GM23338 (cell line): ENCODE results near the gene P2RY13. TPM values are rescaled to one million over a fixed set of nuclear protein-coding genes. Genes with fewer than 3 reads are reported as not detected.
A peak's percentile ranks its signal among the peaks of the same experiment; 100 is the strongest.

ENCODE experiments used
- ATAC-seq: fragments of 200-7000 bp; cut with Tn5 transposase; 3 replicates; pipeline ENCODE4 v1.9.1; 2020
- DNase-seq: peaks from one replicate; pipeline ENCODE4 v3.0.0-alpha.2; 2015; ENCODE audit warnings: low spot score
- H2AFZ ChIP-seq: fragments of 200-600 bp; sonication (generic); 2 replicates; pipeline ENCODE4 v1.8.0; 2016; ENCODE audit warnings: antibody characterized with exemption, mild to moderate bottlenecking, moderate library complexity
- H3F3A ChIP-seq: fragments of 200-600 bp; sonication (generic); replicated peaks from 2 replicates; pipeline ENCODE4 v1.8.0; 2017; ENCODE audit warnings: antibody characterized with exemption, mixed run types, low read depth
- H3K27ac ChIP-seq: fragments of 200-600 bp; sonication (generic); 2 replicates; pipeline ENCODE4 v1.6.1; 2016; ENCODE audit warnings: low read depth
- H3K27me3 ChIP-seq: fragments of 200-600 bp; sonication (generic); 2 replicates; pipeline ENCODE4 v1.8.0; 2016; ENCODE audit warnings: mild to moderate bottlenecking, mixed run types, moderate library complexity; ENCODE audit not compliant: insufficient read depth
- H3K36me3 ChIP-seq: fragments of 200-600 bp; sonication (generic); 2 replicates; pipeline ENCODE4 v1.8.0; 2016; ENCODE audit warnings: mild to moderate bottlenecking; ENCODE audit not compliant: insufficient read depth
- H3K4me1 ChIP-seq: fragments of 200-600 bp; sonication (generic); 2 replicates; pipeline ENCODE4 v1.8.0; 2016; ENCODE audit warnings: mild to moderate bottlenecking, moderate library complexity; ENCODE audit not compliant: insufficient read depth
- H3K4me2 ChIP-seq: fragments of 200-600 bp; sonication (generic); 2 replicates; pipeline ENCODE4 v1.7.1; 2017; ENCODE audit warnings: mixed run types
- H3K4me3 ChIP-seq: fragments of 200-600 bp; sonication (generic); 2 replicates; pipeline ENCODE4 v1.6.1; 2016; ENCODE audit warnings: mixed run types
- H3K79me2 ChIP-seq: fragments of 200-600 bp; sonication (generic); replicated peaks from 2 replicates; pipeline ENCODE4 v1.8.0; 2017; ENCODE audit warnings: mild to moderate bottlenecking; ENCODE audit not compliant: insufficient read depth
- H3K9me2 ChIP-seq: fragments of 200-600 bp; sonication (generic); 2 replicates; pipeline ENCODE4 v1.8.0; 2017; ENCODE audit not compliant: insufficient read depth
- H4K20me1 ChIP-seq: fragments of 200-600 bp; sonication (generic); replicated peaks from 2 replicates; pipeline ENCODE4 v1.8.0; 2017; ENCODE audit warnings: mild to moderate bottlenecking; ENCODE audit not compliant: insufficient read depth
- H3K27ac Mint-ChIP-seq: 2 replicates; pipeline ENCODE4 v1.8.0; 2020; ENCODE audit warnings: inconsistent platforms, mild to moderate bottlenecking, moderate library complexity, mixed read lengths
- H3K27me3 Mint-ChIP-seq: 3 replicates; pipeline ENCODE4 v1.8.0; 2022; ENCODE audit warnings: low read depth, mild to moderate bottlenecking, moderate library complexity, mixed read lengths, inconsistent platforms; ENCODE audit not compliant: insufficient read depth, poor library complexity
- H3K36me3 Mint-ChIP-seq: 3 replicates; pipeline ENCODE4 v1.8.0; 2021; ENCODE audit warnings: low read depth, mild to moderate bottlenecking, inconsistent platforms, moderate library complexity, mixed read lengths
- H3K4me1 Mint-ChIP-seq: 3 replicates; pipeline ENCODE4 v1.8.0; 2020; ENCODE audit warnings: mild to moderate bottlenecking, inconsistent platforms, mixed read lengths
- H3K4me3 Mint-ChIP-seq: 3 replicates; pipeline ENCODE4 v1.8.0; 2021; ENCODE audit warnings: moderate library complexity, mild to moderate bottlenecking, inconsistent platforms, mixed read lengths
- H3K9me3 Mint-ChIP-seq: 3 replicates; pipeline ENCODE4 v1.8.0; 2020; ENCODE audit warnings: moderate library complexity, mild to moderate bottlenecking, inconsistent platforms, mixed read lengths
- CREB1 ChIP-seq: fragments of 250-450 bp; sonication (Bioruptor Pico); IDR thresholded peaks from 2 replicates; pipeline ENCODE4 v1.5.0; 2020; ENCODE audit warnings: low read depth, mild to moderate bottlenecking, moderate library complexity
- CTCF ChIP-seq, 2 experiments: fragments of 200-600 bp in 1 of 2; sonication (generic) in 1 of 2; conservative IDR thresholded peaks; 2 replicates each; pipeline versions ENCODE4 v1.5.1 to v1.6.1; 2016 to 2017; ENCODE audit warnings: antibody characterized with exemption in 2 of 2, low read depth in 2 of 2, mild to moderate bottlenecking in 2 of 2, moderate library complexity in 1 of 2
- EZH2 ChIP-seq: fragments of 200-600 bp; sonication (generic); IDR thresholded peaks from one replicate; pipeline ENCODE4 v1.8.0; 2017; ENCODE audit warnings: antibody characterized with exemption, mild to moderate bottlenecking, low read depth; ENCODE audit not compliant: unreplicated experiment
- EZH2phosphoT487 ChIP-seq: fragments of 200-600 bp; sonication (generic); IDR thresholded peaks from one replicate; pipeline ENCODE4 v1.8.1; 2018; ENCODE audit warnings: antibody characterized with exemption; ENCODE audit not compliant: unreplicated experiment
- JUNB ChIP-seq: IDR thresholded peaks from one replicate; pipeline ENCODE4 v1.6.1; 2016; ENCODE audit warnings: antibody characterized with exemption; ENCODE audit not compliant: unreplicated experiment
- NANOG ChIP-seq: IDR thresholded peaks from 2 replicates; pipeline ENCODE4 v1.6.1; 2016; ENCODE audit warnings: antibody characterized with exemption, borderline replicate concordance
- STAT1 ChIP-seq: IDR thresholded peaks from one replicate; pipeline ENCODE4 v1.6.1; 2016; ENCODE audit warnings: antibody characterized with exemption; ENCODE audit not compliant: unreplicated experiment
- ZNF114 ChIP-seq: fragments of 250-450 bp; sonication (Bioruptor Pico); IDR thresholded peaks from 2 replicates; pipeline ENCODE4 v1.5.0; 2020; ENCODE audit warnings: mild to moderate bottlenecking, moderate library complexity
- ZNF331 ChIP-seq: fragments of 250-450 bp; sonication (Bioruptor Pico); IDR thresholded peaks from 2 replicates; pipeline ENCODE4 v1.5.0; 2020; ENCODE audit warnings: low read depth, mild to moderate bottlenecking, moderate library complexity
- polyA plus RNA-seq: library from polyadenylated mRNA; unstranded; fragments of >200 nt; fragmentation: Nextera tagmentation; extraction: Ambion mirVana; gene quantifications from 2 replicates; pipeline ENCODE4 v1.2.1, GENCODE V29; 2016
- total RNA-seq: library from RNA; depleted of rRNA; stranded (reverse); fragments of >200 nt; shearing (Covaris generic); gene quantifications from 2 replicates; pipeline ENCODE4 v1.2.3, GENCODE V29; 2014
- TF ChIP-seq, protein P1 (sequence below): IDR thresholded peaks from 2 replicates; pipeline ENCODE4 v1.6.1; 2016; ENCODE audit warnings: antibody characterized with exemption
- TF ChIP-seq, protein P2 (sequence below): fragments of 250-450 bp; sonication (Bioruptor Pico); IDR thresholded peaks from 2 replicates; pipeline ENCODE4 v1.5.0; 2020; ENCODE audit warnings: mild to moderate bottlenecking, moderate library complexity
- TF ChIP-seq, protein P3 (sequence below): IDR thresholded peaks from one replicate; pipeline ENCODE4 v1.6.1; 2018; ENCODE audit warnings: antibody characterized with exemption; ENCODE audit not compliant: unreplicated experiment

Gene P2RY13
- total and polyA plus RNA-seq, 2 experiments from 2014 or later = 0.68 TPM; not detected in 1

DNA sequence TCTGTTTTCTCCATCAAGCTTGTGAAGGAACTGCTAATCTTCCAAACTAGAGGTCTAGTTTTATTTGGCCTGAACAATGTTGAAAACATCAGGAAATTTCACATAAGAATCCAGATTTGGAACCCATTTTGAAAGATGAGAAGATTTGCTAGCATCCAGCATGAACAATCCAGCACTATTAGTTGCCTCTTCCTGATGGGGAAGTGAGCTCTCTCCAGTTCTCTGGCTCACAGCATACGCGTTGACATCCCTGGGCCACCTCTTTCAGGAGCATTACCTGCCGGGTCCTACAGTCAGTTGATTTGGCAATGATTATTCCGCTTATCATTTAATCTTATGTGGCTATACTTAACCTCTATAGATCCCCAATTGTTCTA lies 23.6 kb downstream of the P2RY13 start (continued):
- TF ChIP-seq CTCF (conservative IDR thresholded peaks at IDR 0.05; ENCODE audit: low read depth in 2 of 2) (no peak), STAT1 (no peak), EZH2 (no peak)

DNA sequence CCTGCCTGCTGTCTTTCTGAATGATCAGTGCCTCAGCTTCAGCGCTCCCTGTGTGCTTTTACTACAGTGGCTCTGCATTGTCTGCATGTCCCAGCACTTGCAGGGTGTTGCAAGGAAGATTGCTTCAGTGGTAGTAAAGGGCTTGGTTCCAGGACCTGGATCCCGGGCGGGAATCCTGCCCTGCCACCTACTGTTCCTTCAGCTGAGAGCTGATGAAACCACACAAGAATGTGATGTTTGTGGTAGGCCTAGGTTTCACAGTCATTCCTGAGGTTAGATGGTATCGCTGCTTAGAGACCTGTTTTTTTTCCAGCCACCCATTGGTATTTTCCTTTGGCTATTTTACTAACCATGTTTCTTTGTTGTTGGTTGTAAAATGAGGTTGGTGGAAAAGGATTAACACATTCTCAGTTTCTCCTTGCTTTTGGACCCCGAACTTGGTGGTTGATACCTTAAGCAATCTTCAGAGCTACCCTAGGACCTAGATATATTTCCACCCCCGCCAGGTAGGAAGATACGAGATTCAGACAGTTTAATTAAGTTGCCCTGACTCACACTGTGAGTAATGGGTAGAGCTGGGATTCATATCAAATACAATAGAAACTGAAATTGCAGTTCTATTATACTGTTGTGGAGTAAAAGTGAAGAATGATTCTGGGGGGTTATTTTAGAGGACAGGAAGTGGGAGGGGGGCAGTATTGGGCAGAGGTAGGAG lies 24.1 kb downstream of the P2RY13 start:
- peak; percentile 92 for ATAC-seq
- no peaks in the 10 kb centered on the region for H3K9me3 Mint-ChIP-seq
- H3K4me2 ChIP-seq = 0 out of 2 replicates have a peak overlapping the region, but pooled peaks have one; percentile 5
- no peaks in the 10 kb centered on the region for H3K36me3 ChIP-seq
- peak overlapping the region; percentile 61; the same call in 1 of the 2 replicates for H3K27ac ChIP-seq
- DNase-seq = peak; percentile 93
- no peaks in the 10 kb centered on the region for H3K9me2 ChIP-seq
- H3K4me3 ChIP-seq = no peak overlapping the region
- no peaks in the 10 kb centered on the region for H3K27me3 ChIP-seq
- no peak overlapping the region for H2AFZ ChIP-seq
- peaks cover 60% of the 10 kb centered on the region for H3K4me1 Mint-ChIP-seq
- peaks cover 2% of the 10 kb centered on the region for H3K27me3 Mint-ChIP-seq
- no peaks in the 10 kb centered on the region for H3K36me3 Mint-ChIP-seq
- peak overlapping the region; percentile 72; the same call in 1 of the 2 replicates for H3K27ac Mint-ChIP-seq
- no peaks in the 10 kb centered on the region for H4K20me1 ChIP-seq
- peaks cover 12% of the 10 kb centered on the region for H3K4me1 ChIP-seq
- peak overlapping the region; percentile 23; the same call in 1 of the 3 replicates for H3K4me3 Mint-ChIP-seq
- H3F3A ChIP-seq = no peaks in the 10 kb centered on the region
- H3K79me2 ChIP-seq = no peaks in the 10 kb centered on the region
- no peak for TF ChIP-seq EZH2phosphoT487
- no peak for TF ChIP-seq CREB1 (CRISPR knock-in tag)
- no peak for TF ChIP-seq JUNB
- TF ChIP-seq, protein P1, sequence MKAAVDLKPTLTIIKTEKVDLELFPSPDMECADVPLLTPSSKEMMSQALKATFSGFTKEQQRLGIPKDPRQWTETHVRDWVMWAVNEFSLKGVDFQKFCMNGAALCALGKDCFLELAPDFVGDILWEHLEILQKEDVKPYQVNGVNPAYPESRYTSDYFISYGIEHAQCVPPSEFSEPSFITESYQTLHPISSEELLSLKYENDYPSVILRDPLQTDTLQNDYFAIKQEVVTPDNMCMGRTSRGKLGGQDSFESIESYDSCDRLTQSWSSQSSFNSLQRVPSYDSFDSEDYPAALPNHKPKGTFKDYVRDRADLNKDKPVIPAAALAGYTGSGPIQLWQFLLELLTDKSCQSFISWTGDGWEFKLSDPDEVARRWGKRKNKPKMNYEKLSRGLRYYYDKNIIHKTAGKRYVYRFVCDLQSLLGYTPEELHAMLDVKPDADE = no peak
- no peak for TF ChIP-seq NANOG
- TF ChIP-seq, protein P2, sequence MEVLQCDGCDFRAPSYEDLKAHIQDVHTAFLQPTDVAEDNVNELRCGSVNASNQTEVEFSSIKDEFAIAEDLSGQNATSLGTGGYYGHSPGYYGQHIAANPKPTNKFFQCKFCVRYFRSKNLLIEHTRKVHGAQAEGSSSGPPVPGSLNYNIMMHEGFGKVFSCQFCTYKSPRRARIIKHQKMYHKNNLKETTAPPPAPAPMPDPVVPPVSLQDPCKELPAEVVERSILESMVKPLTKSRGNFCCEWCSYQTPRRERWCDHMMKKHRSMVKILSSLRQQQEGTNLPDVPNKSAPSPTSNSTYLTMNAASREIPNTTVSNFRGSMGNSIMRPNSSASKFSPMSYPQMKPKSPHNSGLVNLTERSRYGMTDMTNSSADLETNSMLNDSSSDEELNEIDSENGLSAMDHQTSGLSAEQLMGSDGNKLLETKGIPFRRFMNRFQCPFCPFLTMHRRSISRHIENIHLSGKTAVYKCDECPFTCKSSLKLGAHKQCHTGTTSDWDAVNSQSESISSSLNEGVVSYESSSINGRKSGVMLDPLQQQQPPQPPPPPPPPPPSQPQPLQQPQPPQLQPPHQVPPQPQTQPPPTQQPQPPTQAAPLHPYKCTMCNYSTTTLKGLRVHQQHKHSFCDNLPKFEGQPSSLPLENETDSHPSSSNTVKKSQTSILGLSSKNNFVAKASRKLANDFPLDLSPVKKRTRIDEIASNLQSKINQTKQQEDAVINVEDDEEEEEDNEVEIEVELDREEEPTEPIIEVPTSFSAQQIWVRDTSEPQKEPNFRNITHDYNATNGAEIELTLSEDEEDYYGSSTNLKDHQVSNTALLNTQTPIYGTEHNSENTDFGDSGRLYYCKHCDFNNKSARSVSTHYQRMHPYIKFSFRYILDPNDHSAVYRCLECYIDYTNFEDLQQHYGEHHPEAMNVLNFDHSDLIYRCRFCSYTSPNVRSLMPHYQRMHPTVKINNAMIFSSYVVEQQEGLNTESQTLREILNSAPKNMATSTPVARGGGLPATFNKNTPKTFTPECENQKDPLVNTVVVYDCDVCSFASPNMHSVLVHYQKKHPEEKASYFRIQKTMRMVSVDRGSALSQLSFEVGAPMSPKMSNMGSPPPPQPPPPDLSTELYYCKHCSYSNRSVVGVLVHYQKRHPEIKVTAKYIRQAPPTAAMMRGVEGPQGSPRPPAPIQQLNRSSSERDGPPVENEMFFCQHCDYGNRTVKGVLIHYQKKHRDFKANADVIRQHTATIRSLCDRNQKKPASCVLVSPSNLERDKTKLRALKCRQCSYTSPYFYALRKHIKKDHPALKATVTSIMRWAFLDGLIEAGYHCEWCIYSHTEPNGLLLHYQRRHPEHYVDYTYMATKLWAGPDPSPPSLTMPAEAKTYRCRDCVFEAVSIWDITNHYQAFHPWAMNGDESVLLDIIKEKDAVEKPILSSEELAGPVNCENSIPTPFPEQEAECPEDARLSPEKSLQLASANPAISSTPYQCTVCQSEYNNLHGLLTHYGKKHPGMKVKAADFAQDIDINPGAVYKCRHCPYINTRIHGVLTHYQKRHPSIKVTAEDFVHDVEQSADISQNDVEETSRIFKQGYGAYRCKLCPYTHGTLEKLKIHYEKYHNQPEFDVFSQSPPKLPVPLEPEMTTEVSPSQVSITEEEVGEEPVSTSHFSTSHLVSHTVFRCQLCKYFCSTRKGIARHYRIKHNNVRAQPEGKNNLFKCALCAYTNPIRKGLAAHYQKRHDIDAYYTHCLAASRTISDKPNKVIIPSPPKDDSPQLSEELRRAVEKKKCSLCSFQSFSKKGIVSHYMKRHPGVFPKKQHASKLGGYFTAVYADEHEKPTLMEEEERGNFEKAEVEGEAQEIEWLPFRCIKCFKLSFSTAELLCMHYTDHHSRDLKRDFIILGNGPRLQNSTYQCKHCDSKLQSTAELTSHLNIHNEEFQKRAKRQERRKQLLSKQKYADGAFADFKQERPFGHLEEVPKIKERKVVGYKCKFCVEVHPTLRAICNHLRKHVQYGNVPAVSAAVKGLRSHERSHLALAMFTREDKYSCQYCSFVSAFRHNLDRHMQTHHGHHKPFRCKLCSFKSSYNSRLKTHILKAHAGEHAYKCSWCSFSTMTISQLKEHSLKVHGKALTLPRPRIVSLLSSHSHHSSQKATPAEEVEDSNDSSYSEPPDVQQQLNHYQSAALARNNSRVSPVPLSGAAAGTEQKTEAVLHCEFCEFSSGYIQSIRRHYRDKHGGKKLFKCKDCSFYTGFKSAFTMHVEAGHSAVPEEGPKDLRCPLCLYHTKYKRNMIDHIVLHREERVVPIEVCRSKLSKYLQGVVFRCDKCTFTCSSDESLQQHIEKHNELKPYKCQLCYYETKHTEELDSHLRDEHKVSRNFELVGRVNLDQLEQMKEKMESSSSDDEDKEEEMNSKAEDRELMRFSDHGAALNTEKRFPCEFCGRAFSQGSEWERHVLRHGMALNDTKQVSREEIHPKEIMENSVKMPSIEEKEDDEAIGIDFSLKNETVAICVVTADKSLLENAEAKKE (CRISPR knock-in tag) = peak; percentile 92
- TF ChIP-seq, protein P3, sequence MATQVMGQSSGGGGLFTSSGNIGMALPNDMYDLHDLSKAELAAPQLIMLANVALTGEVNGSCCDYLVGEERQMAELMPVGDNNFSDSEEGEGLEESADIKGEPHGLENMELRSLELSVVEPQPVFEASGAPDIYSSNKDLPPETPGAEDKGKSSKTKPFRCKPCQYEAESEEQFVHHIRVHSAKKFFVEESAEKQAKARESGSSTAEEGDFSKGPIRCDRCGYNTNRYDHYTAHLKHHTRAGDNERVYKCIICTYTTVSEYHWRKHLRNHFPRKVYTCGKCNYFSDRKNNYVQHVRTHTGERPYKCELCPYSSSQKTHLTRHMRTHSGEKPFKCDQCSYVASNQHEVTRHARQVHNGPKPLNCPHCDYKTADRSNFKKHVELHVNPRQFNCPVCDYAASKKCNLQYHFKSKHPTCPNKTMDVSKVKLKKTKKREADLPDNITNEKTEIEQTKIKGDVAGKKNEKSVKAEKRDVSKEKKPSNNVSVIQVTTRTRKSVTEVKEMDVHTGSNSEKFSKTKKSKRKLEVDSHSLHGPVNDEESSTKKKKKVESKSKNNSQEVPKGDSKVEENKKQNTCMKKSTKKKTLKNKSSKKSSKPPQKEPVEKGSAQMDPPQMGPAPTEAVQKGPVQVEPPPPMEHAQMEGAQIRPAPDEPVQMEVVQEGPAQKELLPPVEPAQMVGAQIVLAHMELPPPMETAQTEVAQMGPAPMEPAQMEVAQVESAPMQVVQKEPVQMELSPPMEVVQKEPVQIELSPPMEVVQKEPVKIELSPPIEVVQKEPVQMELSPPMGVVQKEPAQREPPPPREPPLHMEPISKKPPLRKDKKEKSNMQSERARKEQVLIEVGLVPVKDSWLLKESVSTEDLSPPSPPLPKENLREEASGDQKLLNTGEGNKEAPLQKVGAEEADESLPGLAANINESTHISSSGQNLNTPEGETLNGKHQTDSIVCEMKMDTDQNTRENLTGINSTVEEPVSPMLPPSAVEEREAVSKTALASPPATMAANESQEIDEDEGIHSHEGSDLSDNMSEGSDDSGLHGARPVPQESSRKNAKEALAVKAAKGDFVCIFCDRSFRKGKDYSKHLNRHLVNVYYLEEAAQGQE = no peak
- no peak for TF ChIP-seq ZNF114 (CRISPR knock-in tag)
- no peak for TF ChIP-seq ZNF331 (CRISPR knock-in tag)
- TF ChIP-seq STAT1 = no peak
- no peak for TF ChIP-seq EZH2
